ENCODE measurements around the gene EMID1.
"Not testable (repeated sequence)": the region's sequence is repeated elsewhere in the genome, so short reads cannot be mapped to it uniquely, and the experiment has no call there.

EMID1 gene

GRCh38 chr22:29231971-29232959, 26.6 kb downstream of the EMID1 start:
- FAIRE-seq = no peak

- FAIRE-seq = no peak
Observed at GRCh38 chr22:29233277-29233877, 27.7 kb downstream of the EMID1 start.

- not testable (repeated sequence) for FAIRE-seq
Observed at GRCh38 chr22:29240481-29240880, 34.8 kb downstream of the EMID1 start.

- no peak for FAIRE-seq
Observed at GRCh38 chr22:29243874-29244446, 38.3 kb downstream of the EMID1 start.

GRCh38 chr22:29244785-29245625, 39.3 kb downstream of the EMID1 start:
- no peak for FAIRE-seq

GRCh38 chr22:29245626-29246385, 40.1 kb downstream of the EMID1 start:
- no peak for FAIRE-seq

GRCh38 chr22:29247891-29248290, 42.2 kb downstream of the EMID1 start:
- FAIRE-seq = not testable (repeated sequence)

- FAIRE-seq = no peak
Observed at GRCh38 chr22:29251265-29251664, 45.6 kb downstream of the EMID1 start.

GRCh38 chr22:29251981-29252911, 46.5 kb downstream of the EMID1 start:
- FAIRE-seq = no peak

- no peak for FAIRE-seq
Observed at GRCh38 chr22:29253561-29254285, 48.0 kb downstream of the EMID1 start.

- FAIRE-seq = no peak
Observed at GRCh38 chr22:29254286-29254660, 48.6 kb downstream of the EMID1 start.

- no peak for FAIRE-seq
Observed at GRCh38 chr22:29255064-29255621, 49.4 kb downstream of the EMID1 start.

GRCh38 chr22:29256606-29257325, 51.1 kb downstream of the EMID1 start:
- FAIRE-seq = no peak

- no peak for FAIRE-seq
Observed at GRCh38 chr22:29257751-29258181, 52.1 kb downstream of the EMID1 start.

- no peak for FAIRE-seq
Observed at GRCh38 chr22:29258407-29259252, 52.9 kb downstream of the EMID1 start.

- FAIRE-seq = no peak
Observed at GRCh38 chr22:29259253-29259899, 53.7 kb downstream of the EMID1 start.

- no peak for FAIRE-seq
Observed at GRCh38 chr22:29260031-29260560, 54.4 kb downstream of the EMID1 start.

Data from endometrium (tissue), 2 donors.